B cell (primary cell): ENCODE measurements around the gene CRNN. TPM values are rescaled to one million over a fixed set of nuclear protein-coding genes. Genes with fewer than 3 reads are reported as not detected.

Experiments
- ATAC-seq: fragments of 200-7000 bp; cut with Tn5 transposase; one replicate; pipeline ENCODE4 v1.10.0; 2021; ENCODE audit warnings: low read depth, mild to moderate bottlenecking, moderate number of reproducible peaks, moderate library complexity
- CTCF ChIA-PET: fragments of 350-600 bp; sonication (Branson Sonifier 250); formaldehyde crosslinking; loops from one replicate; lab custom pipeline; 2021; ENCODE audit warnings: antibody characterized with exemption, inconsistent platforms; lab: Charles Lee
- POLR2A ChIA-PET: fragments of 350-600 bp; sonication (Branson Sonifier 250); formaldehyde crosslinking; loops from one replicate; lab custom pipeline; 2021; ENCODE audit warnings: antibody characterized with exemption; lab: Charles Lee
- DNase-seq: peaks from one replicate; pipeline ENCODE4 v3.0.0; 2013
- H2AFZ ChIP-seq: 2 replicates; pipeline ENCODE4 v1.6.1; 2012; ENCODE audit warnings: mild to moderate bottlenecking, low read depth, low read length; ENCODE audit not compliant: insufficient read depth, poor library complexity, severe bottlenecking
- H3K27ac ChIP-seq, 2 donors: 1 replicate in 1 of 2; 2 replicates in 1 of 2; pipeline ENCODE4 v1.5.1; 2012 to 2013; ENCODE audit warnings: low read length in 2 of 2, mild to moderate bottlenecking in 2 of 2, moderate library complexity in 1 of 2
- H3K27me3 ChIP-seq, 4 experiments: fragments of 200-600 bp in 1 of 4; sonication (generic) in 1 of 4; replicated peaks in 1 of 4; 1 replicate in 2 of 4; 2 replicates in 2 of 4; pipeline versions ENCODE4 v1.6.1 to v1.7.0; 2013 to 2016; ENCODE audit warnings: low read length in 3 of 4, mild to moderate bottlenecking in 2 of 4, mixed read lengths in 1 of 4, moderate library complexity in 1 of 4; ENCODE audit not compliant: insufficient read depth in 4 of 4, control insufficient read depth in 3 of 4; ENCODE audit errors: control extremely low read depth in 1 of 4
- H3K36me3 ChIP-seq, 2 experiments: replicated peaks in 1 of 2; 1 replicate in 1 of 2; 2 replicates in 1 of 2; pipeline versions ENCODE4 v1.6.1 to v1.7.1; 2013; ENCODE audit warnings: low read length in 1 of 2; ENCODE audit not compliant: insufficient read depth in 2 of 2, control insufficient read depth in 1 of 2; ENCODE audit errors: control extremely low read depth in 1 of 2, extremely low read depth in 1 of 2
- H3K4me1 ChIP-seq, 2 donors: fragments of 200-600 bp in 1 of 2; sonication (generic) in 1 of 2; 1 replicate in 1 of 2; 2 replicates in 1 of 2; pipeline versions ENCODE4 v1.5.1 to v1.6.1; 2013 to 2017; ENCODE audit warnings: low read length in 2 of 2; ENCODE audit not compliant: control insufficient read depth in 2 of 2, insufficient read depth in 2 of 2
- H3K4me2 ChIP-seq: replicated peaks from 2 replicates; pipeline ENCODE3; 2012; ENCODE audit warnings: mild to moderate bottlenecking, low read depth, low read length; ENCODE audit not compliant: poor library complexity, severe bottlenecking
- H3K4me3 ChIP-seq, 5 experiments: fragments of 200-600 bp in 1 of 5; sonication (generic) in 1 of 5; 1 replicate in 3 of 5; 2 replicates in 2 of 5; pipeline versions ENCODE4 v1.5.1 to v1.7.0; 2011 to 2016; ENCODE audit warnings: low read length in 4 of 5, mild to moderate bottlenecking in 4 of 5, low read depth in 2 of 5, control low read depth in 1 of 5, moderate library complexity in 1 of 5; ENCODE audit not compliant: insufficient read depth in 1 of 5; ENCODE audit errors: control extremely low read depth in 1 of 5, extremely low read depth in 1 of 5
- H3K79me2 ChIP-seq: fragments of 200-600 bp; sonication (generic); one replicate; pipeline ENCODE4 v1.6.0; 2016; ENCODE audit warnings: low read length; ENCODE audit not compliant: control insufficient read depth, insufficient read depth
- H3K9ac ChIP-seq: fragments of 200-600 bp; sonication (generic); 2 replicates; pipeline ENCODE4 v1.6.1; 2017; ENCODE audit warnings: mild to moderate bottlenecking, low read length, moderate library complexity
- H3K9me3 ChIP-seq, 3 donors: one replicate each; pipeline versions ENCODE4 v1.6.1 to v1.7.1; 2013; ENCODE audit warnings: low read length in 2 of 3; ENCODE audit not compliant: control insufficient read depth in 2 of 3, insufficient read depth in 1 of 3; ENCODE audit errors: control extremely low read depth in 1 of 3
- H4K20me1 ChIP-seq: 2 replicates; pipeline ENCODE4 v1.6.0; 2012; ENCODE audit warnings: mild to moderate bottlenecking, low read length; ENCODE audit not compliant: insufficient read depth, control insufficient read depth, poor library complexity, severe bottlenecking
- H3K27ac Mint-ChIP-seq: one replicate; pipeline ENCODE4 v1.8.0; 2021; ENCODE audit warnings: mixed read lengths
- H3K27me3 Mint-ChIP-seq: one replicate; pipeline ENCODE4 v1.8.0; 2021; ENCODE audit warnings: mixed read lengths
- H3K4me1 Mint-ChIP-seq: one replicate; pipeline ENCODE4 v1.8.0; 2021; ENCODE audit warnings: mixed read lengths
- H3K4me3 Mint-ChIP-seq: one replicate; pipeline ENCODE4 v1.8.0; 2021; ENCODE audit warnings: mixed read lengths
- H3K9me3 Mint-ChIP-seq: one replicate; pipeline ENCODE4 v1.8.0; 2022; ENCODE audit warnings: mixed read lengths; ENCODE audit not compliant: insufficient read depth
- EZH2 ChIP-seq: IDR thresholded peaks from 2 replicates; pipeline ENCODE4 v1.6.1; 2012; ENCODE audit warnings: borderline replicate concordance, low read depth, mild to moderate bottlenecking, moderate library complexity, low read length; ENCODE audit not compliant: insufficient read depth, poor library complexity, severe bottlenecking
- WGBS: methylation state at CpG from one replicate; pipeline ENCODE4 v1.1.5; 2013; ENCODE audit warnings: missing lambda C conversion rate; ENCODE audit not compliant: insufficient coverage; 5-methylcytosine and 5-hydroxymethylcytosine counted together
- intact Hi-C: fragments of 100-400 bp; cut with micrococcal nuclease; formaldehyde crosslinking; loops from one replicate; pipeline ENCODE4 v1.10.0; 2022
- polyA plus RNA-seq: library from polyadenylated mRNA; depleted of rRNA; stranded (reverse); fragments of >200 nt; gene quantifications from 2 replicates; pipeline ENCODE4 v1.2.3, GENCODE V29; 2012
- total RNA-seq, 2 donors: library from RNA; stranded (reverse); fragments of 120-200 nt in 1 of 2; gene quantifications; 1 replicate in 1 of 2; 2 replicates in 1 of 2; pipeline versions ENCODE4 v1.2.3 to v1.2.4, GENCODE V29; 2013 to 2022
- TF ChIP-seq, protein P1 (sequence below): fragments of 200-600 bp; IDR thresholded peaks from one replicate; pipeline ENCODE4 v1.8.0; 2022; ENCODE audit warnings: antibody characterized with exemption, mild to moderate bottlenecking

CRNN gene
- total and polyA plus RNA-seq, 2 donors (not counting 1 experiment from before 2014, with no cell fraction given): not detected

DNA sequence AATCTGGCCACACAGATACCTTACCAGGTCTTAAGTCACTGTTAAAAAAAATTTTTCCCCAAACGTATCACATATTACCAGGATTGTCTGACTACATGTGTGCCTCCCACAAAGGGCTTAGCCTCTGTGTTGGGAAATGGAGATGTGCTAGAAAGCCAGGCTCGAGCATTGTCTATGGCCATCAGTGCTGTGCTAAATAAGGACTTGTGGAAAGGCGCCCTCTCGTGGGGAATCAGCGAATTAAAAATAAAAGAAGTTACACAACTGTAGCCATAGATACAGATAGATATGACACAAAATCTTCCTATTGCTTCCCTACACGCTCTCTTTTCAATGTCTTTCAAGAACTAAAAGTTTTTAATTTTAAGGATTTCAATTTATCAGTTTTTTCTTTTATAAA is 47.5 kb upstream of the CRNN start:
- Histone ChIP-seq H2AFZ (no peak overlapping the region), H3K4me2 (no peak overlapping the region), H3K27me3 (peaks cover 0 to 2% (median 0%) of the 10 kb centered on the region in 4 experiments), H4K20me1 (no peaks in the 10 kb centered on the region), H3K36me3 (no peaks in the 10 kb centered on the region), H3K4me1 (peaks cover 14 to 20% of the 10 kb centered on the region in 2 donors), H3K4me3 (no peak overlapping the region), H3K27ac (no peak overlapping the region), H3K79me2 (no peaks in the 10 kb centered on the region), H3K9ac (no peak overlapping the region), H3K9me3 (peaks cover 0 to 2% (median 0%) of the 10 kb centered on the region in 3 donors)
- WGBS: no CpG with 5 or more reads among the region's 6 CpGs
- no peak overlapping the region for H3K4me3 Mint-ChIP-seq
- POLR2A ChIA-PET: no interaction called here
- no peaks in the 10 kb centered on the region for H3K9me3 Mint-ChIP-seq
- TF ChIP-seq EZH2: no peak
- TF ChIP-seq, protein P1, sequence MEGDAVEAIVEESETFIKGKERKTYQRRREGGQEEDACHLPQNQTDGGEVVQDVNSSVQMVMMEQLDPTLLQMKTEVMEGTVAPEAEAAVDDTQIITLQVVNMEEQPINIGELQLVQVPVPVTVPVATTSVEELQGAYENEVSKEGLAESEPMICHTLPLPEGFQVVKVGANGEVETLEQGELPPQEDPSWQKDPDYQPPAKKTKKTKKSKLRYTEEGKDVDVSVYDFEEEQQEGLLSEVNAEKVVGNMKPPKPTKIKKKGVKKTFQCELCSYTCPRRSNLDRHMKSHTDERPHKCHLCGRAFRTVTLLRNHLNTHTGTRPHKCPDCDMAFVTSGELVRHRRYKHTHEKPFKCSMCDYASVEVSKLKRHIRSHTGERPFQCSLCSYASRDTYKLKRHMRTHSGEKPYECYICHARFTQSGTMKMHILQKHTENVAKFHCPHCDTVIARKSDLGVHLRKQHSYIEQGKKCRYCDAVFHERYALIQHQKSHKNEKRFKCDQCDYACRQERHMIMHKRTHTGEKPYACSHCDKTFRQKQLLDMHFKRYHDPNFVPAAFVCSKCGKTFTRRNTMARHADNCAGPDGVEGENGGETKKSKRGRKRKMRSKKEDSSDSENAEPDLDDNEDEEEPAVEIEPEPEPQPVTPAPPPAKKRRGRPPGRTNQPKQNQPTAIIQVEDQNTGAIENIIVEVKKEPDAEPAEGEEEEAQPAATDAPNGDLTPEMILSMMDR: peak; percentile 66
- peaks cover 25% of the 10 kb centered on the region for H3K4me1 Mint-ChIP-seq
- peak; percentile 65 for DNase-seq
- ATAC-seq: no peak
- intact Hi-C loops: loop anchor here (1.0 kb wide), 1 partner anchor 21 kb away; no protein-coding TSS in a partner anchor
- H3K27ac Mint-ChIP-seq: peak overlapping the region; percentile 61
- CTCF ChIA-PET: no interaction called here
- H3K27me3 Mint-ChIP-seq: no peaks in the 10 kb centered on the region

DNA sequence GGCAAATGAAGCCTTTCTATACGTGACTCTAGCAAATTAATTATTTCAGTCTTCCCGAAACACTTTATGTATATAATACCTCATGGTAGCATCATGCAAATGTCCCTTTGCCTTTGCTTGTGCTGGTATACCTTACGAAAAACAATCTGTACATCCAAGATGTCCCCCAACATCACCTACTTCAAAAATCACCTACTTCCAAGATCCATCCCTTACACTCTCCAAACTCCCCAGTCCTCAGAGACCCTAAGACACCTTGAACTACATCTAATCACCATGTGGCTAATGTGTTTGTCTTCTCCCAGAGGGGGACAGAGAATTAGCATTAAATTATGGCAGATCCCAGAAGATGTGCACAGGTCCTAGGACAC is 46.5 kb upstream of the CRNN start:
- no peak for DNase-seq
- Histone ChIP-seq H2AFZ (peak overlapping the region; percentile 86), H3K4me3 (no peak overlapping the region), H3K4me2 (peak overlapping the region; percentile 81), H3K27ac (peak overlapping the region; percentile 65 to 80), H3K36me3 (no peaks in the 10 kb centered on the region), H3K9ac (peak overlapping the region; percentile 53), H3K79me2 (no peaks in the 10 kb centered on the region), H4K20me1 (no peaks in the 10 kb centered on the region), H3K27me3 (peaks cover 0 to 2% (median 0%) of the 10 kb centered on the region in 4 experiments), H3K9me3 (peaks cover 0 to 2% (median 0%) of the 10 kb centered on the region in 3 donors), H3K4me1 (peaks cover 14 to 20% of the 10 kb centered on the region in 2 donors)
- ChIA-PET CTCF (interaction anchor here (1.0 to 3.6 kb wide), 7 partner anchors 10 to 413 kb away, joined by 3 to 130 read pairs (median 24); no protein-coding TSS in a partner anchor), POLR2A (no interaction called here)
- ATAC-seq: no peak
- H3K27me3 Mint-ChIP-seq: no peaks in the 10 kb centered on the region
- WGBS: 52% methylated on average over 3 of the region's 3 CpGs
- H3K9me3 Mint-ChIP-seq: no peaks in the 10 kb centered on the region
- TF ChIP-seq, protein P1: peak; percentile 11
- TF ChIP-seq EZH2: no peak
- intact Hi-C loops: loop anchor here (1.0 kb wide), 1 partner anchor 412 kb away; no protein-coding TSS in a partner anchor
- H3K4me3 Mint-ChIP-seq: peak overlapping the region; percentile 87
- H3K4me1 Mint-ChIP-seq: peaks cover 25% of the 10 kb centered on the region
- H3K27ac Mint-ChIP-seq: peak overlapping the region; percentile 97
